Endodermal cell (in vitro differentiated cells): ENCODE data around the gene C17orf58. TPM values are rescaled to one million over a fixed set of nuclear protein-coding genes. Genes with fewer than 3 reads are reported as not detected.
"Not testable (repeated sequence)": the region's sequence is repeated elsewhere in the genome, so short reads cannot be mapped to it uniquely, and the experiment has no call there.

ENCODE experiments used
- DNase-seq: peaks from one replicate; pipeline ENCODE4 v3.0.0-alpha.2; 2017
- H3K27ac ChIP-seq: 2 replicates; pipeline ENCODE4 v1.5.1; 2013; ENCODE audit warnings: mild to moderate bottlenecking, low read depth, low read length, moderate library complexity
- H3K27me3 ChIP-seq: 2 replicates; pipeline ENCODE4 v1.6.1; 2013; ENCODE audit warnings: mild to moderate bottlenecking, low read length, moderate library complexity; ENCODE audit not compliant: insufficient read depth, control insufficient read depth, poor library complexity, severe bottlenecking
- H3K36me3 ChIP-seq: 2 replicates; pipeline ENCODE4 v1.7.0; 2013; ENCODE audit warnings: mild to moderate bottlenecking, low read length, moderate library complexity; ENCODE audit not compliant: control insufficient read depth, insufficient read depth
- H3K4me1 ChIP-seq: one replicate; pipeline ENCODE4 v1.7.0; 2013; ENCODE audit warnings: low read length; ENCODE audit not compliant: control insufficient read depth, insufficient read depth
- H3K4me3 ChIP-seq: 2 replicates; pipeline ENCODE4 v1.5.1; 2013; ENCODE audit warnings: mild to moderate bottlenecking, low read length, moderate library complexity
- H3K9ac ChIP-seq: 2 replicates; pipeline ENCODE4 v1.6.1; 2013; ENCODE audit warnings: mild to moderate bottlenecking, low read length, moderate library complexity; ENCODE audit not compliant: poor library complexity, severe bottlenecking; ENCODE audit errors: extremely low read depth
- H3K9me3 ChIP-seq: 2 replicates; pipeline ENCODE4 v1.6.1; 2013; ENCODE audit warnings: mild to moderate bottlenecking, low read length, moderate library complexity; ENCODE audit not compliant: control insufficient read depth
- H3K27ac Mint-ChIP-seq: 2 replicates; pipeline ENCODE4 v1.8.0; 2020; ENCODE audit warnings: mixed read lengths
- H3K27me3 Mint-ChIP-seq: 2 replicates; pipeline ENCODE4 v1.8.0; 2021; ENCODE audit warnings: mild to moderate bottlenecking, mixed read lengths; ENCODE audit not compliant: insufficient read depth
- H3K36me3 Mint-ChIP-seq: 2 replicates; pipeline ENCODE4 v1.8.0; 2020; ENCODE audit warnings: low read depth, mixed read lengths
- H3K4me1 Mint-ChIP-seq: 2 replicates; pipeline ENCODE4 v1.8.0; 2020; ENCODE audit warnings: mixed read lengths
- H3K4me3 Mint-ChIP-seq: 2 replicates; pipeline ENCODE4 v1.8.0; 2020; ENCODE audit warnings: mild to moderate bottlenecking, moderate library complexity, mixed read lengths
- H3K9me3 Mint-ChIP-seq: 2 replicates; pipeline ENCODE4 v1.8.0; 2020; ENCODE audit warnings: mild to moderate bottlenecking, mixed read lengths
- CTCF ChIP-seq: fragments of 200-600 bp; sonication (generic); conservative IDR thresholded peaks from 2 replicates; pipeline ENCODE4 v1.5.0; 2021; ENCODE audit warnings: antibody characterized with exemption, mild to moderate bottlenecking
- WGBS, 2 experiments: methylation state at CpG; one replicate each; pipeline versions ENCODE4 v1.1.5 to v1.1.7; 2013; ENCODE audit warnings: missing lambda C conversion rate in 2 of 2, mixed read lengths in 1 of 2; ENCODE audit not compliant: insufficient coverage in 1 of 2, insufficient read length in 1 of 2; 5-methylcytosine and 5-hydroxymethylcytosine counted together
- total RNA-seq, 2 donors: library from RNA; stranded (reverse); fragmentation: NEBNext Ultra II Directional in 1 of 2; extraction: Animal tissue kit (Norgen Biotek cat#: 25700) in 1 of 2; gene quantifications; 2 replicates in 1 of 2; 3 replicates in 1 of 2; pipeline ENCODE4 v1.2.1, GENCODE V29; 2021

The C17orf58 gene
- total RNA-seq, 2 donors from 2014 or later = 14.0 to 14.1 TPM

GRCh38 chr17:67970783-67971182 is 25.5 kb downstream of the C17orf58 start:
- H3K4me1 ChIP-seq = no peaks in the 10 kb centered on the region
- Mint-ChIP-seq H3K4me1 (peaks cover 24% of the 10 kb centered on the region), H3K36me3 (peaks cover 44% of the 10 kb centered on the region), H3K9me3 (no peaks in the 10 kb centered on the region), H3K27ac (no peak overlapping the region), H3K27me3 (no peaks in the 10 kb centered on the region), H3K4me3 (no peak overlapping the region)
- H3K9ac ChIP-seq = no peak overlapping the region
- 98 to 100% methylated on average over 4 to 7 of the region's 7 CpGs for WGBS, 2 experiments
- H3K9me3 ChIP-seq = no peaks in the 10 kb centered on the region
- H3K27ac ChIP-seq = no peak overlapping the region
- no peaks in the 10 kb centered on the region for H3K27me3 ChIP-seq
- H3K36me3 ChIP-seq = peaks cover 50% of the 10 kb centered on the region
- peak; percentile 62 for DNase-seq
- no peak overlapping the region for H3K4me3 ChIP-seq
- no peak for TF ChIP-seq CTCF

- H3K9ac ChIP-seq, H3K27me3 Mint-ChIP-seq, H3K4me1 Mint-ChIP-seq, H3K27ac ChIP-seq, H3K4me1 ChIP-seq, H3K4me3 ChIP-seq, H3K27me3 ChIP-seq, H3K4me3 Mint-ChIP-seq, H3K9me3 ChIP-seq, H3K9me3 Mint-ChIP-seq: not testable (repeated sequence)
- Mint-ChIP-seq H3K27ac (peak overlapping the region; percentile 84), H3K36me3 (peaks cover 74% of the 10 kb centered on the region)
- peak; percentile 80 for TF ChIP-seq CTCF
- DNase-seq = peak; percentile 79
- 0% methylated on average over 1 of the region's 1 CpG; no CpG with 5 or more reads in 1 of the 2 experiments for WGBS, 2 experiments
- peaks cover 53% of the 10 kb centered on the region for H3K36me3 ChIP-seq
Observed at GRCh38 chr17:67963145-67963572, 33.1 kb downstream of the C17orf58 start.

GRCh38 chr17:67962156-67962555 is 34.1 kb downstream of the C17orf58 start:
- H3K9me3 ChIP-seq, H3K4me1 Mint-ChIP-seq, H3K4me3 Mint-ChIP-seq, H3K27me3 Mint-ChIP-seq, H3K4me3 ChIP-seq, H3K4me1 ChIP-seq, H3K27ac ChIP-seq, H3K9ac ChIP-seq, H3K9me3 Mint-ChIP-seq, H3K27me3 ChIP-seq, DNase-seq: not testable (repeated sequence)
- H3K36me3 ChIP-seq = peaks cover 43% of the 10 kb centered on the region
- peak overlapping the region; percentile 23 for H3K27ac Mint-ChIP-seq
- H3K36me3 Mint-ChIP-seq = peaks cover 69% of the 10 kb centered on the region
- 90 to 92% methylated on average over 1 to 2 of the region's 2 CpGs for WGBS, 2 experiments

GRCh38 chr17:67960276-67960675 is 36.0 kb downstream of the C17orf58 start:
- not testable (repeated sequence) for H3K9me3 Mint-ChIP-seq, DNase-seq, H3K4me1 Mint-ChIP-seq, H3K4me3 ChIP-seq, H3K9me3 ChIP-seq, H3K27me3 Mint-ChIP-seq, H3K4me3 Mint-ChIP-seq, H3K27ac Mint-ChIP-seq, H3K9ac ChIP-seq, H3K27ac ChIP-seq, H3K4me1 ChIP-seq, H3K27me3 ChIP-seq
- H3K36me3 ChIP-seq = peaks cover 36% of the 10 kb centered on the region
- peaks cover 60% of the 10 kb centered on the region for H3K36me3 Mint-ChIP-seq
- 94% methylated on average over 2 of the region's 3 CpGs; no CpG with 5 or more reads in 1 of the 2 experiments for WGBS, 2 experiments
